OCI-LY3 (cell line): ENCODE data around the gene SLF2.
"Not testable (repeated sequence)": the region's sequence is repeated elsewhere in the genome, so short reads cannot be mapped to it uniquely, and the experiment has no call there.

Source experiments
- H2AFZ ChIP-seq: fragments of 200-600, 300-600 bp; shearing (Covaris generic); 2 replicates; pipeline ENCODE4 v1.6.0; 2014; ENCODE audit warnings: antibody characterized with exemption, low read depth, low read length
- H3K27ac ChIP-seq: fragments of 200-600, 300-600 bp; sonication (generic); 2 replicates; pipeline ENCODE4 v1.5.1; 2014; ENCODE audit warnings: mild to moderate bottlenecking, low read length, moderate library complexity, mixed read lengths
- H3K27me3 ChIP-seq: fragments of 200-600, 300-600 bp; sonication (generic); 2 replicates; pipeline ENCODE4 v1.6.1; 2014; ENCODE audit warnings: low read depth, low read length, mixed read lengths
- H3K36me3 ChIP-seq: fragments of 200-600, 300-600 bp; sonication (generic); replicated peaks from 2 replicates; pipeline ENCODE3; 2014; ENCODE audit warnings: low read depth, low read length, mixed read lengths
- H3K4me1 ChIP-seq: fragments of 300-600, 200-600 bp; sonication (generic); 2 replicates; pipeline ENCODE4 v1.6.1; 2014; ENCODE audit warnings: low read length, mixed read lengths
- H3K4me2 ChIP-seq: fragments of 200-600, 300-600 bp; sonication (generic); 2 replicates; pipeline ENCODE4 v1.6.1; 2014; ENCODE audit warnings: low read length, mixed read lengths
- H3K4me3 ChIP-seq: fragments of 300-600, 200-600 bp; sonication (generic); 2 replicates; pipeline ENCODE4 v1.5.1; 2014; ENCODE audit warnings: antibody characterized with exemption, mild to moderate bottlenecking, low read length, moderate library complexity
- H3K79me2 ChIP-seq: fragments of 300-600, 200-600 bp; shearing (Covaris generic); 2 replicates; pipeline ENCODE4 v1.6.1; 2014; ENCODE audit warnings: mild to moderate bottlenecking, low read length, mixed read lengths
- H3K9ac ChIP-seq: fragments of 300-600, 200-600 bp; shearing (Covaris generic); 2 replicates; pipeline ENCODE4 v1.6.0; 2014; ENCODE audit warnings: mild to moderate bottlenecking, low read length, moderate library complexity
- H3K9me3 ChIP-seq: fragments of 200-600, 300-600 bp; shearing (Covaris generic); 2 replicates; pipeline ENCODE4 v1.6.1; 2014; ENCODE audit warnings: low read length, mixed read lengths; ENCODE audit not compliant: insufficient read depth
- H4K20me1 ChIP-seq: fragments of 200-600, 300-600 bp; sonication (generic); 2 replicates; pipeline ENCODE4 v1.6.1; 2016; ENCODE audit warnings: low read length, mixed read lengths; ENCODE audit not compliant: insufficient read depth
- CTCF ChIP-seq: fragments of 200-600, 300-600 bp; sonication (generic); IDR thresholded peaks from 2 replicates; pipeline ENCODE4 v1.5.1; 2014; ENCODE audit warnings: antibody characterized with exemption, low read length, low read depth
- EZH2phosphoT487 ChIP-seq: fragments of 200-600 bp; shearing (Covaris generic); IDR thresholded peaks from 2 replicates; pipeline ENCODE4 v1.6.1; 2018; ENCODE audit warnings: antibody characterized with exemption, mixed run types, low read depth

The SLF2 gene

GRCh38 chr10:100972904-100973535 is 60.3 kb downstream of the SLF2 start:
- Histone ChIP-seq H2AFZ (no peak overlapping the region), H3K36me3 (no peaks in the 10 kb centered on the region), H3K79me2 (no peaks in the 10 kb centered on the region), H3K27ac (no peak overlapping the region), H3K9ac (no peak overlapping the region), H3K4me1 (peaks cover 7% of the 10 kb centered on the region; the same call in 1 of the 2 replicates), H4K20me1 (no peaks in the 10 kb centered on the region), H3K27me3 (no peaks in the 10 kb centered on the region), H3K4me3 (no peak overlapping the region), H3K9me3 (no peaks in the 10 kb centered on the region), H3K4me2 (no peak overlapping the region)
- TF ChIP-seq CTCF (no peak), EZH2phosphoT487 (no peak)

- not testable (repeated sequence) for H3K27ac ChIP-seq, H3K4me2 ChIP-seq, H3K9ac ChIP-seq, H4K20me1 ChIP-seq, H3K79me2 ChIP-seq, H3K36me3 ChIP-seq, H3K9me3 ChIP-seq, H3K4me1 ChIP-seq, H2AFZ ChIP-seq, H3K4me3 ChIP-seq, H3K27me3 ChIP-seq
Observed at GRCh38 chr10:100975397-100975796, 62.6 kb downstream of the SLF2 start.

- Histone ChIP-seq H3K79me2 (no peaks in the 10 kb centered on the region), H3K9ac (no peak overlapping the region), H3K4me1 (no peaks in the 10 kb centered on the region), H3K9me3 (no peaks in the 10 kb centered on the region), H3K4me3 (no peak overlapping the region), H3K4me2 (no peak overlapping the region), H3K27me3 (no peaks in the 10 kb centered on the region), H2AFZ (no peak overlapping the region), H3K27ac (no peak overlapping the region), H3K36me3 (no peaks in the 10 kb centered on the region), H4K20me1 (no peaks in the 10 kb centered on the region)
- TF ChIP-seq CTCF = no peak
- TF ChIP-seq EZH2phosphoT487 = no peak
Observed at GRCh38 chr10:100976906-100977305, 64.1 kb downstream of the SLF2 start.

- Histone ChIP-seq H3K79me2 (no peaks in the 10 kb centered on the region), H3K36me3 (no peaks in the 10 kb centered on the region), H3K27me3 (no peaks in the 10 kb centered on the region), H3K9me3 (no peaks in the 10 kb centered on the region), H3K4me2 (no peak overlapping the region), H3K9ac (no peak overlapping the region), H3K27ac (no peak overlapping the region), H3K4me3 (no peak overlapping the region), H4K20me1 (no peaks in the 10 kb centered on the region), H3K4me1 (no peaks in the 10 kb centered on the region), H2AFZ (no peak overlapping the region)
- TF ChIP-seq CTCF (no peak), EZH2phosphoT487 (no peak)
Observed at GRCh38 chr10:100977436-100977835, 64.7 kb downstream of the SLF2 start.
